Nephron progenitor cell (in vitro differentiated cells): ENCODE measurements around the gene PLXNC1.
A peak's percentile ranks its signal among the peaks of the same experiment; 100 is the strongest.

ENCODE experiments used
- DNase-seq: peaks from one replicate; pipeline ENCODE4 v3.0.0; 2021
- H3K27ac Mint-ChIP-seq: 2 replicates; pipeline ENCODE4 v1.8.0; 2021; ENCODE audit warnings: mild to moderate bottlenecking, moderate library complexity, mixed read lengths
- H3K27me3 Mint-ChIP-seq: 2 replicates; pipeline ENCODE4 v1.8.0; 2021; ENCODE audit warnings: mild to moderate bottlenecking, low read depth, mixed read lengths; ENCODE audit not compliant: poor library complexity
- H3K36me3 Mint-ChIP-seq: 2 replicates; pipeline ENCODE4 v1.8.0; 2021; ENCODE audit warnings: low read depth, mixed read lengths
- H3K4me1 Mint-ChIP-seq: 2 replicates; pipeline ENCODE4 v1.8.0; 2021; ENCODE audit warnings: mixed read lengths
- H3K4me3 Mint-ChIP-seq: 2 replicates; pipeline ENCODE4 v1.8.0; 2021; ENCODE audit warnings: mild to moderate bottlenecking, moderate library complexity, mixed read lengths
- H3K9me3 Mint-ChIP-seq: 2 replicates; pipeline ENCODE4 v1.8.0; 2021; ENCODE audit warnings: mild to moderate bottlenecking, moderate library complexity, mixed read lengths
- TF ChIP-seq, protein P1 (sequence below): fragments of 200-600 bp; sonication (generic); IDR thresholded peaks from 2 replicates; pipeline ENCODE4 v1.5.0; 2021; ENCODE audit warnings: antibody characterized with exemption

PLXNC1 gene

GRCh38 chr12:94271351-94271750, 123.0 kb downstream of the PLXNC1 start:
- H3K9me3 Mint-ChIP-seq, result no peaks in the 10 kb centered on the region
- no peak overlapping the region for H3K4me3 Mint-ChIP-seq
- no peak for DNase-seq
- TF ChIP-seq, protein P1, sequence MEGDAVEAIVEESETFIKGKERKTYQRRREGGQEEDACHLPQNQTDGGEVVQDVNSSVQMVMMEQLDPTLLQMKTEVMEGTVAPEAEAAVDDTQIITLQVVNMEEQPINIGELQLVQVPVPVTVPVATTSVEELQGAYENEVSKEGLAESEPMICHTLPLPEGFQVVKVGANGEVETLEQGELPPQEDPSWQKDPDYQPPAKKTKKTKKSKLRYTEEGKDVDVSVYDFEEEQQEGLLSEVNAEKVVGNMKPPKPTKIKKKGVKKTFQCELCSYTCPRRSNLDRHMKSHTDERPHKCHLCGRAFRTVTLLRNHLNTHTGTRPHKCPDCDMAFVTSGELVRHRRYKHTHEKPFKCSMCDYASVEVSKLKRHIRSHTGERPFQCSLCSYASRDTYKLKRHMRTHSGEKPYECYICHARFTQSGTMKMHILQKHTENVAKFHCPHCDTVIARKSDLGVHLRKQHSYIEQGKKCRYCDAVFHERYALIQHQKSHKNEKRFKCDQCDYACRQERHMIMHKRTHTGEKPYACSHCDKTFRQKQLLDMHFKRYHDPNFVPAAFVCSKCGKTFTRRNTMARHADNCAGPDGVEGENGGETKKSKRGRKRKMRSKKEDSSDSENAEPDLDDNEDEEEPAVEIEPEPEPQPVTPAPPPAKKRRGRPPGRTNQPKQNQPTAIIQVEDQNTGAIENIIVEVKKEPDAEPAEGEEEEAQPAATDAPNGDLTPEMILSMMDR, result no peak
- H3K27ac Mint-ChIP-seq, result no peak overlapping the region
- H3K4me1 Mint-ChIP-seq, result peaks cover 19% of the 10 kb centered on the region
- no peaks in the 10 kb centered on the region for H3K36me3 Mint-ChIP-seq
- H3K27me3 Mint-ChIP-seq, result peaks cover 2% of the 10 kb centered on the region

- H3K36me3 Mint-ChIP-seq, result no peaks in the 10 kb centered on the region
- H3K4me3 Mint-ChIP-seq, result no peak overlapping the region
- H3K9me3 Mint-ChIP-seq, result no peaks in the 10 kb centered on the region
- H3K27me3 Mint-ChIP-seq, result peaks cover 2% of the 10 kb centered on the region
- H3K27ac Mint-ChIP-seq, result peak overlapping the region; percentile 24
- H3K4me1 Mint-ChIP-seq, result peaks cover 14% of the 10 kb centered on the region
- no peak for DNase-seq
- TF ChIP-seq, protein P1, result no peak
Observed at GRCh38 chr12:94272280-94272679, 123.9 kb downstream of the PLXNC1 start.

DNA sequence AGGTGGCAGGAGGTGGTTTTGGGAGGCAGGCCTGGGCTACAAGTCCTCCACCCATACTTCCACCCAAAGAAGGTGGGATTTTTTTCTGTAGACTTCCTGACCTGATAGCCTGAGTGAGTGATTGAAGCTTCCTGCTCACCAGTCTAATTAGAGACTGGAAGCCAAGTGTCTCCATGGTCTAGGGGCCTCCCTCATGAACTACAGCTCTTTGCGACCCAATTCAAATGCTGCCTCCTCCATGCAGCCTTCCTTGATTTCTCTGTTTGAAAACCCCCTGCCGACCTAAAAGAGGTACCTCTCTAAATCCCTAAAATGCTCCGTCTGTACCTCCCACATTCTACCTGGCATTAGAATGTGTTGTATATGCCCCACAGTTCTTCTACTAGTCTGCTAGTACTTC, 124.9 kb downstream of the PLXNC1 start:
- H3K9me3 Mint-ChIP-seq, result no peaks in the 10 kb centered on the region
- no peaks in the 10 kb centered on the region for H3K36me3 Mint-ChIP-seq
- H3K27ac Mint-ChIP-seq, result peak overlapping the region; percentile 36
- DNase-seq, result no peak
- no peak overlapping the region for H3K4me3 Mint-ChIP-seq
- TF ChIP-seq, protein P1, result no peak
- peaks cover 21% of the 10 kb centered on the region for H3K4me1 Mint-ChIP-seq
- peaks cover 2% of the 10 kb centered on the region for H3K27me3 Mint-ChIP-seq

DNA sequence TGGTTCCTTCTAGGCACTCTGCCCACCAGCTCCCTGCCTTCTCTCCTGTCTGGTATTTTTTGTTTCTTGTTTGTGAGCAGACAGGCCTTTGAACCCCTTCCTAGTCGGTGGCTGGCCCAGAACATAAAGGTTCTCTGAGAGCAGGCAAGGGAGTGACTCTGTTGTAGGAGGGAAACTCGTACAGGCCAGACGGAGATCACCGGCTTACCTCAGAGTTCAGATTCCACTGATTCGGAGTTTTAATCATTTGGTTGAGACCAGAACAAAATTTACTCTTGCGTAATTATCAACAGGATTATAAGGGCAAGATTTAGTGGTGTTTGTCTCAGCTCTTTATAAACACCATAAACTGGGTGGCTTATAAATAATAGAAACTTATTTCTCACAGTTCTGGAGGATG, 128.3 kb downstream of the PLXNC1 start:
- Mint-ChIP-seq H3K27ac (no peak overlapping the region), H3K27me3 (no peaks in the 10 kb centered on the region), H3K36me3 (no peaks in the 10 kb centered on the region), H3K4me3 (no peak overlapping the region), H3K9me3 (no peaks in the 10 kb centered on the region), H3K4me1 (peaks cover 21% of the 10 kb centered on the region)
- no peak for DNase-seq
- TF ChIP-seq, protein P1, result no peak

- Mint-ChIP-seq H3K4me3 (no peak overlapping the region), H3K4me1 (peaks cover 28% of the 10 kb centered on the region), H3K36me3 (no peaks in the 10 kb centered on the region), H3K27ac (no peak overlapping the region), H3K27me3 (no peaks in the 10 kb centered on the region), H3K9me3 (no peaks in the 10 kb centered on the region)
- TF ChIP-seq, protein P1, result no peak
- no peak for DNase-seq
Observed at GRCh38 chr12:94277426-94278000, 129.1 kb downstream of the PLXNC1 start.

DNA sequence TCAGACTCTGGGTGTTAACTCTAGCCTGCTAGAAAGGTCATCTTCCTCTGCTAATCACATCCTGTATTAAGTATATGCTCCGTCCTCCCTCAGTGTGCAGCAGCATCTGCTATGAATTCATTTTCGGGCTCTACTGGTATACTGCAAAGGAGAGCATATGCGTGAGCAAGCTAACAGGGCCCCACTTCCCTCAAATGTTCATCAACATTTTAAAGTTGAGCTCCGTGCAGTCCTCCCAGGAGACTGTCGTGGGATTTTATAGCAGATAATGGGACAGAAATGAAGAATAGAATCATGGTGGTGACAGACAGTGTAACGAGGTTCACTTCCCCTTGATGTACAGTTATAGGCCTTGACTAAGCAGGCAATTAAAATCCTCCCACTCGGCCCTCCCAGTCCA, 131.7 kb downstream of the PLXNC1 start:
- TF ChIP-seq, protein P1, result no peak
- H3K9me3 Mint-ChIP-seq, result no peaks in the 10 kb centered on the region
- H3K4me1 Mint-ChIP-seq, result peaks cover 38% of the 10 kb centered on the region
- no peaks in the 10 kb centered on the region for H3K36me3 Mint-ChIP-seq
- no peak for DNase-seq
- no peak overlapping the region for H3K27ac Mint-ChIP-seq
- H3K4me3 Mint-ChIP-seq, result no peak overlapping the region
- no peaks in the 10 kb centered on the region for H3K27me3 Mint-ChIP-seq
